Neural cell (in vitro differentiated cells): ENCODE results near the gene SPDYC. TPM values are rescaled to one million over a fixed set of nuclear protein-coding genes. Genes with fewer than 3 reads are reported as not detected.
A peak's percentile ranks its signal among the peaks of the same experiment; 100 is the strongest.

Experiments used
- H2AFZ ChIP-seq: fragments of 200-600, 300-800 bp; sonication (generic), shearing (Covaris generic); 2 replicates; pipeline ENCODE4 v1.6.0; 2014; ENCODE audit warnings: low read depth, mild to moderate bottlenecking, antibody characterized with exemption, low read length, moderate library complexity
- H3F3A ChIP-seq: fragments of 200-600 bp; shearing (Covaris generic); 2 replicates; pipeline ENCODE4 v1.6.1; 2016; ENCODE audit warnings: mild to moderate bottlenecking, moderate library complexity, mixed read lengths, antibody characterized with exemption, low read length; ENCODE audit not compliant: insufficient read depth, poor library complexity, severe bottlenecking
- H3K27ac ChIP-seq: fragments of 200-600, 300-800 bp; sonication (generic), shearing (Covaris generic); 2 replicates; pipeline ENCODE4 v1.5.1; 2014; ENCODE audit warnings: mild to moderate bottlenecking, low read length, moderate library complexity
- H3K27me3 ChIP-seq: fragments of 300-800, 200-600 bp; sonication (generic), shearing (Covaris generic); 2 replicates; pipeline ENCODE4 v1.6.0; 2014; ENCODE audit warnings: mild to moderate bottlenecking, low read depth, low read length, moderate library complexity; ENCODE audit not compliant: insufficient read depth
- H3K36me3 ChIP-seq: fragments of 300-800, 200-600 bp; sonication (generic), shearing (Covaris generic); 2 replicates; pipeline ENCODE4 v1.5.1; 2014; ENCODE audit warnings: mild to moderate bottlenecking, antibody characterized with exemption, low read length, moderate library complexity; ENCODE audit not compliant: insufficient read depth
- H3K4me2 ChIP-seq: fragments of 300-800, 200-600 bp; sonication (generic), shearing (Covaris generic); 2 replicates; pipeline ENCODE4 v1.6.0; 2014; ENCODE audit warnings: mild to moderate bottlenecking, low read length
- H3K4me3 ChIP-seq: fragments of 300-800, 200-600 bp; sonication (generic), shearing (Covaris generic); 2 replicates; pipeline ENCODE4 v1.5.1; 2014; ENCODE audit warnings: mild to moderate bottlenecking, low read length, moderate library complexity
- H3K79me2 ChIP-seq: fragments of 200-600 bp; shearing (Covaris generic); replicated peaks from 2 replicates; pipeline ENCODE4 v1.6.0; 2014; ENCODE audit warnings: mild to moderate bottlenecking, low read length, moderate library complexity; ENCODE audit not compliant: insufficient read depth
- H3K9ac ChIP-seq: fragments of 300-800, 200-600 bp; sonication (generic), shearing (Covaris generic); 2 replicates; pipeline ENCODE4 v1.6.1; 2016; ENCODE audit warnings: mild to moderate bottlenecking, low read length, mixed read lengths
- H3K9me2 ChIP-seq: fragments of 200-600 bp; shearing (Covaris generic); 2 replicates; pipeline ENCODE4 v1.6.1; 2016; ENCODE audit warnings: mild to moderate bottlenecking, low read length, mixed read lengths; ENCODE audit not compliant: insufficient read depth
- H3K9me3 ChIP-seq: fragments of 200-600, 300-800 bp; sonication (generic), shearing (Covaris generic); 2 replicates; pipeline ENCODE4 v1.6.1; 2016; ENCODE audit warnings: mild to moderate bottlenecking, mixed run types, low read length, moderate library complexity, mixed read lengths
- H4K20me1 ChIP-seq: fragments of 200-600 bp; shearing (Covaris generic); 2 replicates; pipeline ENCODE4 v1.6.1; 2016; ENCODE audit warnings: mild to moderate bottlenecking, mixed run types; ENCODE audit not compliant: insufficient read depth
- EP300 ChIP-seq: fragments of 450-650 bp; conservative IDR thresholded peaks from 2 replicates; pipeline ENCODE4 v1.6.1; 2014; ENCODE audit warnings: antibody characterized with exemption, mild to moderate bottlenecking, moderate library complexity; ENCODE audit not compliant: poor library complexity, severe bottlenecking
- EZH2 ChIP-seq: fragments of 200-600, 300-800 bp; shearing (Covaris generic), sonication (generic); IDR thresholded peaks from 2 replicates; pipeline ENCODE4 v1.6.1; 2014; ENCODE audit warnings: antibody characterized with exemption, low read length, borderline replicate concordance, mild to moderate bottlenecking; ENCODE audit not compliant: insufficient read depth, poor library complexity, severe bottlenecking
- MXI1 ChIP-seq: fragments of 450-650 bp; conservative IDR thresholded peaks from 2 replicates; pipeline ENCODE4 v1.6.1; 2014; ENCODE audit warnings: antibody characterized with exemption, mild to moderate bottlenecking; ENCODE audit not compliant: poor library complexity, severe bottlenecking
- POLR2AphosphoS5 ChIP-seq: IDR thresholded peaks from 2 replicates; pipeline ENCODE4 v1.6.1; 2012
- RAD21 ChIP-seq: fragments of 450-650 bp; conservative IDR thresholded peaks from 2 replicates; pipeline ENCODE4 v1.6.1; 2014; ENCODE audit warnings: antibody characterized with exemption, mild to moderate bottlenecking, moderate library complexity
- REST ChIP-seq: IDR thresholded peaks from 2 replicates; pipeline ENCODE4 v1.6.1; 2012; ENCODE audit warnings: borderline replicate concordance
- SMC3 ChIP-seq: fragments of 450-650 bp; conservative IDR thresholded peaks from 2 replicates; pipeline ENCODE4 v1.6.1; 2014; ENCODE audit warnings: antibody characterized with exemption, mild to moderate bottlenecking, moderate library complexity; ENCODE audit not compliant: poor library complexity
- TAF1 ChIP-seq: IDR thresholded peaks from 2 replicates; pipeline ENCODE4 v1.6.1; 2012; ENCODE audit warnings: low read depth
- polyA plus RNA-seq: library from polyadenylated mRNA; depleted of rRNA; stranded (reverse); fragments of >200 nt; gene quantifications from 2 replicates; pipeline ENCODE4 v1.2.3, GENCODE V29; 2014
- TF ChIP-seq, protein P1 (sequence below): fragments of 450-650 bp; IDR thresholded peaks from 2 replicates; pipeline ENCODE4 v1.5.1; 2014; ENCODE audit warnings: antibody characterized with exemption, mild to moderate bottlenecking, moderate library complexity; ENCODE audit not compliant: poor library complexity, severe bottlenecking

Gene SPDYC
- polyA plus RNA-seq, 1 donor from 2014 or later, result not detected

GRCh38 chr11:65204646-65205601, 34.9 kb downstream of the SPDYC start:
- no peak overlapping the region for H2AFZ ChIP-seq

GRCh38 chr11:65205602-65205967, 35.6 kb downstream of the SPDYC start:
- Histone ChIP-seq H3K9me3 (no peaks in the 10 kb centered on the region), H3K4me3 (no peak overlapping the region), H2AFZ (no peak overlapping the region), H3F3A (no peaks in the 10 kb centered on the region), H3K27ac (no peak overlapping the region), H3K9ac (no peak overlapping the region), H3K36me3 (peaks cover 10% of the 10 kb centered on the region), H3K27me3 (no peaks in the 10 kb centered on the region), H3K4me2 (no peak overlapping the region), H3K79me2 (no peaks in the 10 kb centered on the region), H3K9me2 (no peaks in the 10 kb centered on the region), H4K20me1 (no peaks in the 10 kb centered on the region)
- TF ChIP-seq RAD21 (no peak), TAF1 (no peak)

More at GRCh38 chr11:65204646-65205601, 34.9 kb downstream of the SPDYC start:
- H3K27ac ChIP-seq, result no peak overlapping the region
- H3K79me2 ChIP-seq, result no peaks in the 10 kb centered on the region
- H3K4me2 ChIP-seq, result no peak overlapping the region
- TF ChIP-seq RAD21 (peak; percentile 31), POLR2AphosphoS5 (no peak), SMC3 (peak; percentile 35), REST (no peak)
- TF ChIP-seq, protein P1, sequence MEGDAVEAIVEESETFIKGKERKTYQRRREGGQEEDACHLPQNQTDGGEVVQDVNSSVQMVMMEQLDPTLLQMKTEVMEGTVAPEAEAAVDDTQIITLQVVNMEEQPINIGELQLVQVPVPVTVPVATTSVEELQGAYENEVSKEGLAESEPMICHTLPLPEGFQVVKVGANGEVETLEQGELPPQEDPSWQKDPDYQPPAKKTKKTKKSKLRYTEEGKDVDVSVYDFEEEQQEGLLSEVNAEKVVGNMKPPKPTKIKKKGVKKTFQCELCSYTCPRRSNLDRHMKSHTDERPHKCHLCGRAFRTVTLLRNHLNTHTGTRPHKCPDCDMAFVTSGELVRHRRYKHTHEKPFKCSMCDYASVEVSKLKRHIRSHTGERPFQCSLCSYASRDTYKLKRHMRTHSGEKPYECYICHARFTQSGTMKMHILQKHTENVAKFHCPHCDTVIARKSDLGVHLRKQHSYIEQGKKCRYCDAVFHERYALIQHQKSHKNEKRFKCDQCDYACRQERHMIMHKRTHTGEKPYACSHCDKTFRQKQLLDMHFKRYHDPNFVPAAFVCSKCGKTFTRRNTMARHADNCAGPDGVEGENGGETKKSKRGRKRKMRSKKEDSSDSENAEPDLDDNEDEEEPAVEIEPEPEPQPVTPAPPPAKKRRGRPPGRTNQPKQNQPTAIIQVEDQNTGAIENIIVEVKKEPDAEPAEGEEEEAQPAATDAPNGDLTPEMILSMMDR, result peak; percentile 60
- peaks cover 10% of the 10 kb centered on the region for H3K36me3 ChIP-seq
- H3K9me3 ChIP-seq, result no peaks in the 10 kb centered on the region
- no peaks in the 10 kb centered on the region for H3K27me3 ChIP-seq
- no peak overlapping the region for H3K4me3 ChIP-seq
- H3K9ac ChIP-seq, result no peak overlapping the region
- no peaks in the 10 kb centered on the region for H3K9me2 ChIP-seq
- H4K20me1 ChIP-seq, result no peaks in the 10 kb centered on the region
- no peaks in the 10 kb centered on the region for H3F3A ChIP-seq

DNA sequence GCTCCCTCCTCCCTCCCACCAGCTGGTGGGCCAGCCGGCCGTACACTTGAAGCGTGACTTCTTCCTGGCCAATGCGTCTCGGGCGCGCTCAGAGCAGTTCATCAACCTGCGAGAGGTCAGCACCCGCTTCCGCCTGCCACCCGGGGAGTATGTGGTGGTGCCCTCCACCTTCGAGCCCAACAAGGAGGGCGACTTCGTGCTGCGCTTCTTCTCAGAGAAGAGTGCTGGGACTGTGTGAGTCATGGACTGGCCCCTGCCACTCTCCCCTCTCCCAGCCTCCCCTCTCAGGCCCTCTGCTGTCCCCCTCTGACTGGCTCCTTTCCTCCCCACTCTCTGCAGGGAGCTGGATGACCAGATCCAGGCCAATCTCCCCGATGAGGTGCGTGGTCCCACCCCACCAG, 36.4 kb downstream of the SPDYC start:
- Histone ChIP-seq H3K36me3 (peaks cover 10% of the 10 kb centered on the region), H2AFZ (no peak overlapping the region)

More for the DNA sequence above, 36.4 kb downstream of the SPDYC start:
- no peak overlapping the region for H3K4me3 ChIP-seq
- no peak overlapping the region for H3K4me2 ChIP-seq
- no peak overlapping the region for H3K27ac ChIP-seq
- H3K79me2 ChIP-seq, result no peaks in the 10 kb centered on the region
- no peaks in the 10 kb centered on the region for H3F3A ChIP-seq
- H3K9me2 ChIP-seq, result no peaks in the 10 kb centered on the region
- TF ChIP-seq SMC3 (no peak), REST (no peak), EZH2 (no peak), MXI1 (no peak), POLR2AphosphoS5 (no peak), EP300 (no peak), RAD21 (no peak), TAF1 (no peak)
- TF ChIP-seq, protein P1, result no peak
- H3K9me3 ChIP-seq, result no peaks in the 10 kb centered on the region
- H3K9ac ChIP-seq, result no peak overlapping the region
- no peaks in the 10 kb centered on the region for H3K27me3 ChIP-seq
- H4K20me1 ChIP-seq, result no peaks in the 10 kb centered on the region
